GM23248 (cell line): ENCODE measurements around the gene CCDC107. TPM values are rescaled to one million over a fixed set of nuclear protein-coding genes. Genes with fewer than 3 reads are reported as not detected.

Experiments used
- DNase-seq: peaks from one replicate; pipeline ENCODE4 v3.0.0-alpha.2; 2015
- H2AFZ ChIP-seq: fragments of 200-600 bp; sonication (generic); 2 replicates; pipeline ENCODE4 v1.6.1; 2016; ENCODE audit warnings: antibody characterized with exemption
- H3F3A ChIP-seq: fragments of 200-600 bp; sonication (generic); 2 replicates; pipeline ENCODE4 v1.6.1; 2016; ENCODE audit warnings: mild to moderate bottlenecking, antibody characterized with exemption, mixed run types; ENCODE audit not compliant: insufficient read depth
- H3K27ac ChIP-seq: fragments of 200-600 bp; sonication (generic); 2 replicates; pipeline ENCODE4 v1.5.1; 2016; ENCODE audit warnings: mild to moderate bottlenecking
- H3K27me3 ChIP-seq: fragments of 200-600 bp; sonication (generic); replicated peaks from 2 replicates; pipeline ENCODE4 v1.6.1; 2016; ENCODE audit warnings: mild to moderate bottlenecking; ENCODE audit not compliant: insufficient read depth
- H3K36me3 ChIP-seq: fragments of 200-600 bp; sonication (generic); 2 replicates; pipeline ENCODE4 v1.6.1; 2016; ENCODE audit warnings: low read depth, mild to moderate bottlenecking
- H3K4me1 ChIP-seq: fragments of 200-600 bp; sonication (generic); 2 replicates; pipeline ENCODE4 v1.6.1; 2016; ENCODE audit warnings: mild to moderate bottlenecking; ENCODE audit not compliant: insufficient read depth
- H3K4me2 ChIP-seq: fragments of 200-600 bp; sonication (generic); one replicate; pipeline ENCODE4 v1.6.1; 2016; ENCODE audit warnings: mild to moderate bottlenecking; ENCODE audit not compliant: unreplicated experiment
- H3K4me3 ChIP-seq: fragments of 200-600 bp; sonication (generic); 2 replicates; pipeline ENCODE4 v1.5.1; 2016; ENCODE audit warnings: mild to moderate bottlenecking
- H3K79me2 ChIP-seq: fragments of 200-600 bp; sonication (generic); 2 replicates; pipeline ENCODE4 v1.6.1; 2016; ENCODE audit warnings: mild to moderate bottlenecking; ENCODE audit not compliant: insufficient read depth
- H3K9ac ChIP-seq: fragments of 200-600 bp; sonication (generic); 2 replicates; pipeline ENCODE4 v1.6.1; 2016; ENCODE audit warnings: mild to moderate bottlenecking
- H3K9me2 ChIP-seq: fragments of 200-600 bp; sonication (generic); 2 replicates; pipeline ENCODE4 v1.6.1; 2016; ENCODE audit warnings: mixed run types, mild to moderate bottlenecking, moderate library complexity; ENCODE audit not compliant: insufficient read depth
- H3K9me3 ChIP-seq: fragments of 200-600 bp; sonication (generic); one replicate; pipeline ENCODE4 v1.6.1; 2017; ENCODE audit warnings: low read depth
- H4K20me1 ChIP-seq: fragments of 200-600 bp; sonication (generic); 2 replicates; pipeline ENCODE4 v1.6.0; 2016; ENCODE audit not compliant: insufficient read depth
- EZH2 ChIP-seq: fragments of 200-600 bp; sonication (generic); IDR thresholded peaks from 2 replicates; pipeline ENCODE4 v1.6.1; 2018; ENCODE audit warnings: antibody characterized with exemption, mild to moderate bottlenecking; ENCODE audit not compliant: insufficient read depth, poor library complexity, severe bottlenecking
- EZH2phosphoT487 ChIP-seq: fragments of 200-600 bp; sonication (generic); IDR thresholded peaks from 2 replicates; pipeline ENCODE4 v1.6.1; 2018; ENCODE audit warnings: antibody characterized with exemption, moderate library complexity, mild to moderate bottlenecking, low read depth; ENCODE audit not compliant: insufficient read depth
- WGBS, 2 experiments: methylation state at CpG; one replicate each; pipeline ENCODE4 v1.1.6; 2015 to 2017; ENCODE audit warnings: low lambda C conversion rate in 2 of 2, low coverage in 1 of 2; ENCODE audit errors: missing lambda C conversion rate in 2 of 2; 5-methylcytosine and 5-hydroxymethylcytosine counted together
- in situ Hi-C: fragments of 300-500 bp; cut with MboI; formaldehyde crosslinking; loops from 2 replicates; pipeline ENCODE4 v1.15.0; 2020
- polyA plus RNA-seq: library from polyadenylated mRNA; unstranded; fragments of >200 nt; fragmentation: Nextera tagmentation; extraction: Ambion mirVana; gene quantifications from 2 replicates; pipeline ENCODE4 v1.2.1, GENCODE V29; 2016
- total RNA-seq: library from RNA; depleted of rRNA; stranded (reverse); fragments of >200 nt; shearing (Covaris generic); gene quantifications from 2 replicates; pipeline ENCODE4 v1.2.3, GENCODE V29; 2014

CCDC107 gene
- total and polyA plus RNA-seq, 2 experiments from 2014 or later: 28.6 to 52.8 TPM

DNA sequence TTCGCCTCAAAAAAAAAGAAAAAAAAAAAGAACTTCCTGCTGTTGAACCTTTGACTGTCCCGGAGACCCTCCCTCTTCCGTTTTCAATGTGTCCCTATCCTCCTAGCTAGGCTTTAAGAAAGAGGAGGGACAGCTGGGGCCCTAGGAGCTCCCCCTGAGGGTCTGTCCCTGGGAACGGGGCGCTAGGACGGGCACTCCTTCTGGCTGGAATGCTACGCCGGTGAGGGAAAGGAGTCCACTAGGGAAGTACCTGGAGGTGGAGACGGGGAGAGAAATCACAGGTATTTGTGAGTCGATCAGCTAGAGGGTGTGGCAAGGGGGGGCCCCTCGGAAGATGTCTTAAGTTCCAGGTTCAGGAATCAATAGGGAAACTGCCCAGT lies 11.9 kb upstream of the CCDC107 start:
- Histone ChIP-seq H3K4me2 (peak overlapping the region; percentile 68), H3K9me2 (no peaks in the 10 kb centered on the region), H3K4me3 (peak overlapping the region; percentile 75), H2AFZ (peak overlapping the region; percentile 87), H3K79me2 (0 out of 2 replicates have a peak, but pooled peaks cover 5% of the 10 kb centered on the region), H3K36me3 (no peaks in the 10 kb centered on the region), H4K20me1 (no peaks in the 10 kb centered on the region), H3K27ac (peak overlapping the region; percentile 93), H3K4me1 (peaks cover 51% of the 10 kb centered on the region), H3F3A (peaks cover 34% of the 10 kb centered on the region), H3K9me3 (no peaks in the 10 kb centered on the region), H3K9ac (peak overlapping the region; percentile 86), H3K27me3 (no peaks in the 10 kb centered on the region)
- DNase-seq: peak; percentile 54
- 6% methylated on average over 10 to 11 of the region's 11 CpGs for WGBS, 2 experiments
- in situ Hi-C loops: no loop called here
- no peak for TF ChIP-seq EZH2phosphoT487
- TF ChIP-seq EZH2: no peak

DNA sequence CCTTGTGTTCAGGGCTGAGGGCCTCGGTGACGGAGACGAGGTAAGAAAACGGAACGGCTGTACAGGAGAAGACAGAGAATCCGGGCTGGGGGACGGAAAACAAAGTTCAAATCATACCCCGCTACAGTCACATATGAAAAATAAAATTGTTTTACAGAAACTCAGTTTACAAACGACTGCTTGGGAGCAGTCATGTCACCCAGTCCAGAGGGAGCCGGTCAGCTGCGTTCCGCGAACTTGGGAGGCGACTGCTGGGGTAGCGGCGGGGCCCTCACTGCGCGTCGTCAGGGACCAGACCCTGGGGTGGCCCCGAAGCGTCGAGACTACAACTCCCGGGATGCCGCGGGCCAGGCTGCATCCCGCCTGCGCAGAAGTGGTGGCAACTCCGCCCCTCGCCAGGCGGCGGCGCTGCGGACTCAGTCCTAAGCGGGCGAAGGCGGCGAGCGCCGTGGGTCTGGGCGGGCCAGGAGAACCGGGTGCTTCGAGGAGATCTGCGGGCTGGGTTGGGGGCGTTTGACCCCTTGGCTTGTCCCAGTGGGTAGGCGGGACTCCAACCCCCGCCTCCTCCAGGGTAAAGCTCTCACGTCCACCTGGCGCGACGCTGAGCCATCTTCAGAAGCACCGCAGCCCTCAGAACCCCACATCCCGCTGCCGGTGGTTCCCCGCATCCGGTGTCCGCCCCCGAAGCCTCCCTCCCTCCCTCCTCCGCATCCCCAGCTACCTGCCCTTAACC lies 11.4 kb upstream of the CCDC107 start:
- H3F3A ChIP-seq: peaks cover 34% of the 10 kb centered on the region

DNA sequence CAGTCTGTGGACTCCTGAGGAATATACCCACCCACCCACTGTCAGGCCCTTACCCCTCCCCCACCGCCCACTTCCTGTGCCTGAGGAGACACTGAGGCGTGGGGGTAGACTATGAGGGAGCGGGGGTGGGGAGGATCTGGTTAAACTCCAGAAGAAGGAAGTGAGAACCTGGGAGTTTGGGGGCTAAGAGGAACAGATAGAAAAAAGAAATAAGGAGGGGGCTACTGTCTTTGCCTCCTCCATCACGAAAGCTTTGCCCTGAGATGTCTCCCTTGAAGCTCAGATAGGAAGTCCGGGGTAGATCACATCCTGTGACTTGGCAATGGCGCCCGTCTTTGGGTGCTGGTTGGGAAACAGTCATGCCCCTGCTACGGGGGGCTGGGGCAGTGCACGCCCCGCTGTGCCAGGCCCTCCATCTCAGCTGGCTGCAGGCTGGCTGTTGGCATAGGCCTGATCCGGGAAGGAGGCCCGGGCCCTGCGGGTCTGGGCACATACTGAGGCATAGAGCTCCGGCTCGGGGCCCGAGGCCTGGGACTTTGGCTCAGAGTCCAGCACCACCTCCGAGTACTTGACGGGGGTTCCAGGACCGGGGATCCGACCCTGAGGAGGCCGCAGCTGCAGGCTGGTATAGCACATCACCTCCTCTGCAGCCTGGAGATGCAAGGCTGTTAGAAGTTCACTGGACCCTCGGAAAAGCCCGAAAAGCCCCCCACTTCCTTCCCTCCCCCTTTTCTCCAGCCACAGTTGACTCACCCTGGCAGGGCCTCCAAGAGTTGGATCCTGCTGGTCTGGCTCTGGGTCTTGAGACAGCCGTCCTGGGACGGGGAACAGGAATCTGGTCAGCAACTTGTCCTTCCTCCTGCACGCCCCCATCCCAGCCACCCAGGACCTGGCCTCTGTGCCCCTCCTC lies 8.4 kb upstream of the CCDC107 start:
- Histone ChIP-seq H3K36me3 (no peaks in the 10 kb centered on the region), H2AFZ (peak overlapping the region; percentile 89), H3K79me2 (0 out of 2 replicates have a peak, but pooled peaks cover 5% of the 10 kb centered on the region), H3K4me1 (peaks cover 50% of the 10 kb centered on the region), H3K27ac (peak overlapping the region; percentile 48), H3K9me3 (no peaks in the 10 kb centered on the region), H3F3A (peaks cover 33% of the 10 kb centered on the region), H3K9me2 (no peaks in the 10 kb centered on the region), H3K27me3 (no peaks in the 10 kb centered on the region), H4K20me1 (no peaks in the 10 kb centered on the region), H3K9ac (peak overlapping the region; percentile 57), H3K4me3 (0 out of 2 replicates have a peak overlapping the region, but pooled peaks have one; percentile 13), H3K4me2 (peak overlapping the region; percentile 59)
- in situ Hi-C loops: no loop called here
- no peak for TF ChIP-seq EZH2
- TF ChIP-seq EZH2phosphoT487: no peak
- peak; percentile 82 for DNase-seq
- 17 to 25% methylated on average over 19 to 25 of the region's 26 CpGs for WGBS, 2 experiments

More for the DNA sequence above, 11.4 kb upstream of the CCDC107 start:
- H3K27me3 ChIP-seq: no peaks in the 10 kb centered on the region
- H3K36me3 ChIP-seq: no peaks in the 10 kb centered on the region
- H3K27ac ChIP-seq: peak overlapping the region; percentile 93
- DNase-seq: peak; percentile 97
- WGBS, 2 experiments: 1 to 2% methylated on average over 42 to 56 of the region's 58 CpGs
- H3K4me1 ChIP-seq: peaks cover 51% of the 10 kb centered on the region
- peak overlapping the region; percentile 75 for H3K4me3 ChIP-seq
- H3K4me2 ChIP-seq: peak overlapping the region; percentile 68
- TF ChIP-seq EZH2phosphoT487 (no peak), EZH2 (no peak)
- peak overlapping the region; percentile 87 for H2AFZ ChIP-seq
- no peaks in the 10 kb centered on the region for H4K20me1 ChIP-seq
- no peaks in the 10 kb centered on the region for H3K9me3 ChIP-seq
- no peaks in the 10 kb centered on the region for H3K9me2 ChIP-seq
- H3K9ac ChIP-seq: peak overlapping the region; percentile 86
- in situ Hi-C loops: no loop called here
- H3K79me2 ChIP-seq: 0 out of 2 replicates have a peak, but pooled peaks cover 5% of the 10 kb centered on the region

GRCh38 chr9:35650341-35651158 lies 7.5 kb upstream of the CCDC107 start, which contains the start of gene SIT1:
SIT1 (minus strand) TSS chr9:35650931; CDS start chr9:35650853, 78 bp downstream.
- Histone ChIP-seq H3K9me3 (no peaks in the 10 kb centered on the region), H3K27ac (peak within 1 kb of the TSS; percentile 48), H4K20me1 (no peaks in the 10 kb centered on the region), H3K4me2 (peak within 1 kb of the TSS; percentile 59), H3K9ac (peak within 1 kb of the TSS; percentile 57), H3K4me3 (0 out of 2 replicates have a peak within 1 kb of the TSS, but pooled peaks have one; percentile 13), H2AFZ (peak within 1 kb of the TSS; percentile 89), H3K36me3 (no peaks in the 10 kb centered on the region), H3K79me2 (0 out of 2 replicates have a peak, but pooled peaks cover 2% of the 10 kb centered on the region), H3K27me3 (no peaks in the 10 kb centered on the region), H3K9me2 (no peaks in the 10 kb centered on the region), H3F3A (peaks cover 24% of the 10 kb centered on the region), H3K4me1 (peaks cover 42% of the 10 kb centered on the region)
- no peak for DNase-seq
- 71% methylated on average over 13 to 22 of the region's 22 CpGs for WGBS, 2 experiments
- TF ChIP-seq EZH2phosphoT487 (no peak), EZH2 (no peak)
- in situ Hi-C loops: no loop called here
